HG03045 (cell line): ENCODE results near the gene SPACA9.

ENCODE experiments used
- ATAC-seq: cut with Tn5 transposase; IDR thresholded peaks from one replicate; pipeline ENCODE4 v1.9.1; 2021; ENCODE audit warnings: mild to moderate bottlenecking, moderate library complexity; ENCODE audit not compliant: unreplicated experiment

Gene SPACA9

GRCh38 chr9:132888151-132888550 is 9.5 kb downstream of the SPACA9 start:
- no peak for ATAC-seq

GRCh38 chr9:132892400-132892799 is 13.7 kb downstream of the SPACA9 start:
- ATAC-seq, result no peak

GRCh38 chr9:132894346-132894745 is 15.6 kb downstream of the SPACA9 start:
- ATAC-seq, result no peak

- ATAC-seq, result no peak
These were observed 16.5 kb downstream of the SPACA9 start for GRCh38 chr9:132894862-132895835.

- ATAC-seq, result no peak
These were observed 17.6 kb downstream of the SPACA9 start for GRCh38 chr9:132896264-132896663.

- no peak for ATAC-seq
These were observed 18.2 kb downstream of the SPACA9 start for GRCh38 chr9:132896906-132897305.

- ATAC-seq, result no peak
These were observed 19.4 kb downstream of the SPACA9 start for GRCh38 chr9:132898051-132898450.

- no peak for ATAC-seq
These were observed 23.4 kb downstream of the SPACA9 start for GRCh38 chr9:132901858-132902831.

GRCh38 chr9:132903574-132904492 is 25.1 kb downstream of the SPACA9 start:
- ATAC-seq, result no peak

GRCh38 chr9:132905726-132906125 is 27.0 kb downstream of the SPACA9 start:
- no peak for ATAC-seq

- no peak for ATAC-seq
These were observed 29.9 kb downstream of the SPACA9 start for GRCh38 chr9:132908635-132909034.

GRCh38 chr9:132909311-132909710 is 30.6 kb downstream of the SPACA9 start:
- ATAC-seq, result no peak

GRCh38 chr9:132910376-132910775 is 31.7 kb downstream of the SPACA9 start:
- ATAC-seq, result no peak

GRCh38 chr9:132912131-132912530 is 33.4 kb downstream of the SPACA9 start:
- no peak for ATAC-seq

GRCh38 chr9:132914924-132915323 is 36.2 kb downstream of the SPACA9 start:
- ATAC-seq, result no peak

GRCh38 chr9:132919614-132920268 is 41.0 kb downstream of the SPACA9 start:
- ATAC-seq, result no peak

GRCh38 chr9:132923346-132923902 is 44.7 kb downstream of the SPACA9 start:
- ATAC-seq, result no peak

- no peak for ATAC-seq
These were observed 49.0 kb downstream of the SPACA9 start for GRCh38 chr9:132927704-132928103.

GRCh38 chr9:132931178-132931735 is 52.6 kb downstream of the SPACA9 start:
- no peak for ATAC-seq
